Caco-2 (cell line): ENCODE data around the gene ZNF611. TPM values are rescaled to one million over a fixed set of nuclear protein-coding genes. Genes with fewer than 3 reads are reported as not detected.
"Not testable (repeated sequence)": the region's sequence is repeated elsewhere in the genome, so short reads cannot be mapped to it uniquely, and the experiment has no call there.

Experiments used
- BruUV-seq: library from RNA; stranded (reverse); fragments of 400-500 nt; replicated peaks from 2 replicates; lab custom pipeline; 2021; lab: Mats Ljungman, UMichigan
- CTCF ChIA-PET: fragments of 300-600 bp; sonication (Branson Sonifier 250); formaldehyde crosslinking; loops from one replicate; lab custom pipeline; 2022; ENCODE audit warnings: antibody characterized with exemption; lab: Charles Lee
- POLR2A ChIA-PET: fragments of 300-600 bp; sonication (Branson Sonifier 250); formaldehyde crosslinking; loops from one replicate; lab custom pipeline; 2022; ENCODE audit warnings: antibody characterized with exemption; lab: Charles Lee
- DNase-seq, 2 experiments: peaks; one replicate each; pipeline versions ENCODE4 v3.0.0 to v3.0.0-alpha.2; 2020 to 2022
- H3K27me3 ChIP-seq: replicated peaks from 2 replicates; pipeline ENCODE4 v1.6.0; 2011; ENCODE audit warnings: low read length; ENCODE audit not compliant: control insufficient read depth, insufficient read depth
- H3K36me3 ChIP-seq: 2 replicates; pipeline ENCODE4 v1.5.1; 2011; ENCODE audit warnings: low read length; ENCODE audit not compliant: control insufficient read depth, insufficient read depth
- H3K4me1 ChIP-seq: fragments of 250-450 bp; sonication (Bioruptor Pico); 2 replicates; pipeline ENCODE4 v1.5.1; 2020; ENCODE audit warnings: mild to moderate bottlenecking
- H3K4me3 ChIP-seq: 2 replicates; pipeline ENCODE4 v1.5.1; 2011; ENCODE audit warnings: low read depth, mild to moderate bottlenecking, control low read depth, low read length
- H3K9me3 ChIP-seq: fragments of 250-450 bp; sonication (Bioruptor Pico); 2 replicates; pipeline ENCODE4 v1.5.1; 2020; ENCODE audit warnings: mild to moderate bottlenecking, moderate library complexity
- H3K27ac Mint-ChIP-seq: one replicate; pipeline ENCODE4 v1.8.0; 2022; ENCODE audit warnings: mixed read lengths; ENCODE audit not compliant: unreplicated experiment
- H3K27me3 Mint-ChIP-seq: one replicate; pipeline ENCODE4 v1.8.0; 2022; ENCODE audit warnings: mixed read lengths; ENCODE audit not compliant: insufficient read depth, unreplicated experiment
- H3K36me3 Mint-ChIP-seq: one replicate; pipeline ENCODE4 v1.8.0; 2022; ENCODE audit warnings: mild to moderate bottlenecking, mixed read lengths; ENCODE audit not compliant: insufficient read depth, unreplicated experiment
- H3K4me1 Mint-ChIP-seq: one replicate; pipeline ENCODE4 v1.8.0; 2022; ENCODE audit warnings: low read depth, mixed read lengths; ENCODE audit not compliant: unreplicated experiment
- H3K4me3 Mint-ChIP-seq: one replicate; pipeline ENCODE4 v1.8.0; 2022; ENCODE audit warnings: mild to moderate bottlenecking, moderate library complexity, mixed read lengths; ENCODE audit not compliant: unreplicated experiment
- H3K9me3 Mint-ChIP-seq: one replicate; pipeline ENCODE4 v1.8.0; 2022; ENCODE audit warnings: mixed read lengths; ENCODE audit not compliant: unreplicated experiment
- CTCF ChIP-seq, 2 experiments: fragments of 200-600 bp in 1 of 2; IDR thresholded peaks; 1 replicate in 1 of 2; 2 replicates in 1 of 2; pipeline versions ENCODE4 v1.5.1 to v1.8.0; 2011 to 2022; ENCODE audit warnings: antibody characterized with exemption in 1 of 2, control low read depth in 1 of 2, inconsistent platforms in 1 of 2, low read depth in 1 of 2, low read length in 1 of 2, mild to moderate bottlenecking in 1 of 2, moderate library complexity in 1 of 2; ENCODE audit not compliant: insufficient read depth in 1 of 2, severe bottlenecking in 1 of 2, unreplicated experiment in 1 of 2
- intact Hi-C: fragments of 100-400 bp; cut with micrococcal nuclease; formaldehyde crosslinking; loops from one replicate; pipeline ENCODE4 v1.10.0; 2022; ENCODE audit not compliant: unreplicated experiment
- total RNA-seq: library from RNA; stranded (reverse); gene quantifications from 2 replicates; pipeline ENCODE4 v1.2.3, GENCODE V29; 2022

Gene ZNF611
- total RNA-seq, 1 experiment from 2014 or later: 27.5 TPM

DNA sequence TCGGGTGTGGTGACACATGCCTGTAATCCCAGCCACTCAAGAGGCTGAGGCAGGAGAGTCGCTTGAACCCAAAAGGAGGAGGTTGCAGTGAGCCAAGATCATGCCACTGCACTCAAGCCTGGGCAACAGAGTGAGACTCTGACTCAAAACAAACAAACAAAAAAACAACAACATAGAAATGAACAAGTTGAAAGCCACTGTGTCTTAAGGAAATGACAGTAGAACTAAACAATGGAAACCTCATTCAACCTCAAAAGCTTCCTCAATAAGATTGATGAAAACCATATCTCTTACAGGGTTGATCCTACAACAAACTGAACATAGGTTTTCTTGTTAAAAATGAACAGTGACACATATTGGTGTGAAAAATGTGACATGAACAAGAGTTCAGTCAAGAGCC is 21.8 kb downstream of the ZNF611 start:
- DNase-seq, H3K4me3 ChIP-seq, POLR2A ChIA-PET, BruUV-seq, H3K27ac Mint-ChIP-seq, H3K27me3 Mint-ChIP-seq, H3K36me3 ChIP-seq, intact Hi-C loops, CTCF ChIA-PET, H3K27me3 ChIP-seq, H3K4me3 Mint-ChIP-seq, H3K4me1 Mint-ChIP-seq, H3K4me1 ChIP-seq: not testable (repeated sequence)
- peaks cover 14% of the 10 kb centered on the region for H3K9me3 ChIP-seq
- Mint-ChIP-seq H3K9me3 (peaks cover 10% of the 10 kb centered on the region), H3K36me3 (peaks cover 97% of the 10 kb centered on the region)

DNA sequence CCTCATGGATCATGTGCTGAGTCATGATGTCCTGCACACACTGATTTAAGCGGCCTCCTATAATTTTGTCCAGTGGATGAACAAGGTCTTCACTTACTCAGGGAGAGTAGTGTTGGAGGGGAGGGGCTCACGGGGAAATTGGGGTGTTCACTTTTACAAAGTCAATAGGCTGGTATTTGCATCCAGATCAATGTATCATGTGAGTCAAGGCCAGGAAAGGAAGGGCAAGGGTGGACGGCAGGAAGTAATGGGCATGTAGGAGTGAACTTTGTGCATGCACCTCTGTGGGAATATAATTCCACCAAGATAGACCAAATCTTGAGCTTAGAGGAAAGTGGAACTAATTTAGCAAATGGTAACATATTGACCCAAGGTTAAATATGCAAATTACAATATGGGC is 23.2 kb downstream of the ZNF611 start:
- H3K36me3 ChIP-seq, H3K27me3 Mint-ChIP-seq, intact Hi-C loops, CTCF ChIA-PET, DNase-seq, BruUV-seq, H3K4me1 ChIP-seq, H3K27ac Mint-ChIP-seq, H3K4me3 Mint-ChIP-seq, H3K27me3 ChIP-seq, POLR2A ChIA-PET, H3K4me3 ChIP-seq, H3K4me1 Mint-ChIP-seq: not testable (repeated sequence)
- Mint-ChIP-seq H3K36me3 (peaks cover 96% of the 10 kb centered on the region), H3K9me3 (peaks cover 20% of the 10 kb centered on the region)
- peaks cover 14% of the 10 kb centered on the region for H3K9me3 ChIP-seq

GRCh38 chr19:52710538-52710937 is 24.3 kb downstream of the ZNF611 start:
- H3K27ac Mint-ChIP-seq: no peak overlapping the region
- no peaks in the 10 kb centered on the region for H3K4me1 Mint-ChIP-seq
- TF ChIP-seq CTCF (IDR thresholded peaks at IDR 0.05; ENCODE audit: insufficient read depth in 1 of 2, low read depth in 1 of 2, low read length in 1 of 2, severe bottlenecking in 1 of 2, unreplicated experiment in 1 of 2): no peak
- peaks cover 14% of the 10 kb centered on the region for H3K9me3 ChIP-seq
- no peak for DNase-seq
- H3K9me3 Mint-ChIP-seq: peaks cover 27% of the 10 kb centered on the region
- H3K4me3 Mint-ChIP-seq: no peak overlapping the region
- peaks cover 8% of the 10 kb centered on the region for H3K36me3 ChIP-seq
- POLR2A ChIA-PET: no interaction called here
- no peaks in the 10 kb centered on the region for H3K27me3 Mint-ChIP-seq
- CTCF ChIA-PET: no interaction called here
- BruUV-seq: no TSS peak
- H3K4me3 ChIP-seq: no peak overlapping the region
- intact Hi-C loops: no loop called here
- peaks cover 96% of the 10 kb centered on the region for H3K36me3 Mint-ChIP-seq
- H3K27me3 ChIP-seq: no peaks in the 10 kb centered on the region
- no peaks in the 10 kb centered on the region for H3K4me1 ChIP-seq

- H3K27me3 Mint-ChIP-seq, intact Hi-C loops, H3K4me1 ChIP-seq, H3K4me1 Mint-ChIP-seq, CTCF ChIA-PET, DNase-seq, BruUV-seq, H3K27me3 ChIP-seq, POLR2A ChIA-PET, H3K4me3 ChIP-seq, H3K36me3 ChIP-seq, H3K27ac Mint-ChIP-seq, H3K4me3 Mint-ChIP-seq: not testable (repeated sequence)
- H3K9me3 ChIP-seq: peaks cover 33% of the 10 kb centered on the region
- peaks cover 68% of the 10 kb centered on the region for H3K36me3 Mint-ChIP-seq
- H3K9me3 Mint-ChIP-seq: peaks cover 30% of the 10 kb centered on the region
Measured at GRCh38 chr19:52705615-52706014, 29.2 kb downstream of the ZNF611 start.
